ENCODE data around the gene SNX15. TPM values are rescaled to one million over a fixed set of nuclear protein-coding genes. Genes with fewer than 3 reads are reported as not detected.
"Not testable (repeated sequence)": the region's sequence is repeated elsewhere in the genome, so short reads cannot be mapped to it uniquely, and the experiment has no call there.

SNX15 gene
- total RNA-seq, result 10 to 100 TPM in 1 of 2 donors, 1 to 10 TPM in 1; 7.9 to 10.6 TPM

- DNase-seq, result peak; percentile 91 to 94 (median 93)
- Histone ChIP-seq H3K27me3 (no peaks in the 10 kb centered on the region), H3K4me3 (peak within 1 kb of the TSS; percentile 21 to 45), H3K36me3 (replicated peaks in 1 of 2; ENCODE audit: insufficient read depth in 1 of 2, low read depth in 2 of 2) (no peaks in the 10 kb centered on the region), H3K9me3 (no peaks in the 10 kb centered on the region), H3K27ac (peak within 1 kb of the TSS; percentile 84 to 93 (median 90)), H3K4me1 (peaks cover 16% of the 10 kb centered on the region)
- peak; percentile 42 to 89 (median 87) for TF ChIP-seq POLR2A (IDR thresholded peaks at IDR 0.05)
- peak; percentile 62 to 88 (median 80) for TF ChIP-seq CTCF (IDR thresholded peaks at IDR 0.05)
- intact Hi-C loops (cut with DNase I), result no loop called here
- 0 to 2% methylated on average over 33 to 49 of the region's 51 CpGs for WGBS, 2 donors
- ATAC-seq, result peak; percentile 97
Measured at GRCh38 chr11:65027213-65028067, at the start of gene SNX15. SNX15 (plus strand) TSS chr11:65027439; CDS start chr11:65027538, 99 bp downstream.

GRCh38 chr11:64983339-64983738 lies 43.9 kb upstream of the SNX15 start:
- H3K36me3 ChIP-seq (replicated peaks in 1 of 2; ENCODE audit: insufficient read depth in 1 of 2, low read depth in 2 of 2); DNase-seq; H3K4me1 ChIP-seq; H3K27me3 ChIP-seq; H3K4me3 ChIP-seq; H3K27ac ChIP-seq; intact Hi-C loops (cut with DNase I); ATAC-seq; H3K9me3 ChIP-seq: not testable (repeated sequence)
- WGBS, 2 donors, result 88 to 89% methylated on average over 5 of the region's 5 CpGs

GRCh38 chr11:64987998-64988854 lies 39.0 kb upstream of the SNX15 start:
- no peak overlapping the region for H3K27ac ChIP-seq
- ATAC-seq (no peak), DNase-seq (no peak)

GRCh38 chr11:64989416-64989815 lies 37.8 kb upstream of the SNX15 start:
- DNase-seq, result no peak
- Histone ChIP-seq H3K36me3 (replicated peaks in 1 of 2; ENCODE audit: insufficient read depth in 1 of 2, low read depth in 2 of 2) (peaks cover 0 to 4% of the 10 kb centered on the region in 2 donors), H3K9me3 (no peaks in the 10 kb centered on the region), H3K27ac (no peak overlapping the region), H3K4me1 (peaks cover 6% of the 10 kb centered on the region), H3K4me3 (no peak overlapping the region), H3K27me3 (no peaks in the 10 kb centered on the region)
- 75 to 91% methylated on average over 7 to 11 of the region's 13 CpGs for WGBS, 2 donors
- ATAC-seq, result no peak
- no peak for TF ChIP-seq CTCF (IDR thresholded peaks at IDR 0.05)
- intact Hi-C loops (cut with DNase I), result no loop called here

More at GRCh38 chr11:64987998-64988854, 39.0 kb upstream of the SNX15 start:
- TF ChIP-seq POLR2A (IDR thresholded peaks at IDR 0.05) (no peak), CTCF (IDR thresholded peaks at IDR 0.05) (no peak)
- 82 to 89% methylated on average over 5 to 6 of the region's 6 CpGs for WGBS, 2 donors
- Histone ChIP-seq H3K4me3 (no peak overlapping the region), H3K27me3 (no peaks in the 10 kb centered on the region), H3K36me3 (replicated peaks in 1 of 2; ENCODE audit: insufficient read depth in 1 of 2, low read depth in 2 of 2) (peaks cover 0 to 4% of the 10 kb centered on the region in 2 donors), H3K9me3 (no peaks in the 10 kb centered on the region), H3K4me1 (peaks cover 5% of the 10 kb centered on the region)
- intact Hi-C loops (cut with DNase I), result no loop called here

Measured in body of pancreas (tissue), 4 donors.